ENCODE data around the gene FILIP1L. TPM values are rescaled to one million over a fixed set of nuclear protein-coding genes. Genes with fewer than 3 reads are reported as not detected.

FILIP1L gene
- total RNA-seq, 1 donor from 2014 or later: 28.6 TPM

- no peak for DNase-seq
- ATAC-seq: no peak
- intact Hi-C loops (cut with micrococcal nuclease): no loop called here
These were observed 164.2 kb downstream of the FILIP1L start for GRCh38 chr3:99949956-99950670.

GRCh38 chr3:99948467-99949089 lies 165.7 kb downstream of the FILIP1L start:
- intact Hi-C loops (cut with micrococcal nuclease): no loop called here
- ATAC-seq: no peak
- no peak for DNase-seq

- DNase-seq: no peak
- intact Hi-C loops (cut with micrococcal nuclease): no loop called here
- no peak for ATAC-seq
These were observed 166.9 kb downstream of the FILIP1L start for GRCh38 chr3:99947356-99947755.

DNA sequence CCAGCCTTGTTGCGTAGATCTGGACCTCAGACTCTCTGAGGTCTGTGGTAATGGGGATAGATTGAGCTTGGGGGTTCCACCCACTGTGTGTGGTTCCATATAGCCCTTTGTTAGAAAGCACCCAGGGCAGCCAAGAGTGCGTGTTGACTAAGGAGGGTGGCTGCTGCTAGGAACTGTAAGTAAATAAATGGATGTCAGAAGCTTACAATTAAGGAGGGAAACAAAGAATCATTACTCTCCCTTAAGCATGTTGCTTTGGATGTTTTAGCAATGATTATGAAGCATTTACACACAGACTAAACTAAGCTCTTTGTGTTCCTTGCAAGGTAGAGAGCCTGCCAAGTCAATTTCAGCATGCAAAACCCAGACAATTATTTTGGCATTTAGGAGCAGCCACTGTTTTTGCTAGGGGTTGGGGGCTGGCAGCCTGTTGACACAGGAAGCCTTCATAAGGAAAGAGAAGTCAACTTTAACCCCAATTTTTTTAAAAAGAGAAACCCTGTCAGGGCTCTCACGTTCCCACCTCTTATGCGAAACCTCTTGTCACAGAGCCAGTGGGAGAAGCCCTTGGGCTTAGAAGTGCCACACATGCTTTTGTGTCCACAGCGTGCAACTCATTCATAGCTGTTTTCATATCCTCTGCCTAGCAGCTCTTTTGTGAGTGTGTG lies 168.8 kb downstream of the FILIP1L start:
- peak; percentile 75 for ATAC-seq
- DNase-seq: peak; percentile 27
- intact Hi-C loops (cut with micrococcal nuclease): no loop called here

DNA sequence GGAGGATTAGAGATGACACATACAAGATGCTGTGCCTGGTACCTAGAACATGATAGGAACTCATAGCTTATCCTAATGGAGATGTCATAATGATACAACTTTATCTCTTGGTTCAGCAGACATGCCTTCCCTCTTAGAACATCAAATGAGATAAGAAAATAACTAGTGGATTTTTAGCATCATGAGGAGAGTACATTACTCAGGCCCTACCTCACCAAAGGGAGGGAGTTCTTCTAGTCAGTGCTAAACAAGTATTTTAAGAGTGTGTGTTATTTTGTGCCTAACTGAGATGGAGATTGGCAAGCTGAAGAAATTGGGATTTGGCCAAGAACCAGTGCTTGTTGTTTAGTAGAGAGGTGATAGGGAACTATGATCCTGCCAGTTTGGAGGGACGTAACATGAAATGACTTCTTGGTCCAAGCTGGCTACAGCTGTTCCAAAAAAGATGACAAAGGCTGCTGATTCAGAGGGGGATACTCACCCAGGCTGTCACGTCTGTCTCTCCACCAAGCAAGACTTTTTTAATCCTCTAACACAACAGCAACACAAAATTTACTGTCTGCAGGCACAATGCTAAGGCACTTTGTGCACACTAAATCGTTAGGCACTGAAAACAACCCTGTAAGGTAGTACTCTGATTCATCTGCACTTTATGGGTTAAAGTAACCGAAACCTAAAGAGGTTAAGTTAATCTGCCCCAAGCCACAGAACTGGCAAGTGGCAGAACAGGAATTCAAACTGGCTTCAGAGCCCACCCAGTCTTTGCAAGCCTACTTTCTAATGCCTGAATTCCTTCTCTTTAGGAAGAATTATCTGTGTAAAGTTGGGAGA lies 170.2 kb downstream of the FILIP1L start:
- DNase-seq: no peak
- intact Hi-C loops (cut with micrococcal nuclease): no loop called here
- ATAC-seq: peak; percentile 74

DNA sequence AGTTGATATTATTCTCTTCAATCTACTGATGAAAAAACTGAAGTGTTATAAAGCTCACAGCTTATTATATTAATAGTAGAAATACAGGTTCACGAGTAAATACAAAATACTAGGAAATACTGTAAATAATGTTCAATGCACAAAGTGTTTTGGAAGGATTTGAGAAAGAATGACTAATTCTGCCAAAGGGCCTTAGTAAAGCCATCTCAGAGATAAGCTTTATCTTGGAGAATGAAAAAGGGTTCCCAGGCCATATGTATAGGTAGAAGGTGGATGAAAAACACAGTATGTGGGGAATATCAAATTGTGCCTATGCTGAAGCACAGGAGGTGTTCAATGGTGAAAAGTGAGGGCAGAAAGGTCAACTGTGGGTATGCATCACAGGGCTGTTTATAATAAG lies 173.1 kb downstream of the FILIP1L start:
- intact Hi-C loops (cut with micrococcal nuclease): no loop called here
- ATAC-seq (no peak), DNase-seq (no peak)

DNA sequence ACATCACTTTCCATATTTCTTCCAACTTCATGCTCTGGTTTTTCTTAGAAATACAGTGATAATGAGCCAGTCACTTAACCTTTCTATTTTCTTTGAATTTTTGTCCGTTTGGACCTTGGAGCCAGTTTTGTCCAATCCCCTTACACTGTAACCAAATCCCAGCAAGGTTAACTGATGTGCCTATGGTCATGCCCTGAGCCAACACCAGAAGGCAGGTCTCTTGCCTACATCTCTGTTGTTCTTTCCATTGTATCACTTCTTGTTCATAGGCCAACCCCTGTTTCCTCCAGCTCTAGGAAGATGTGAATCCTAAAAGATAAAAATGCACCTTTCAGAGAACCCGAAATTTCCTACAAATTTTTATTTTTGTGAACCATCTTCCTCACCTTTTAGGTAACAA lies 174.0 kb downstream of the FILIP1L start:
- intact Hi-C loops (cut with micrococcal nuclease): no loop called here
- no peak for DNase-seq
- ATAC-seq: no peak

GRCh38 chr3:99939876-99940275 lies 174.4 kb downstream of the FILIP1L start:
- DNase-seq (no peak), ATAC-seq (no peak)
- intact Hi-C loops (cut with micrococcal nuclease): no loop called here

DNA sequence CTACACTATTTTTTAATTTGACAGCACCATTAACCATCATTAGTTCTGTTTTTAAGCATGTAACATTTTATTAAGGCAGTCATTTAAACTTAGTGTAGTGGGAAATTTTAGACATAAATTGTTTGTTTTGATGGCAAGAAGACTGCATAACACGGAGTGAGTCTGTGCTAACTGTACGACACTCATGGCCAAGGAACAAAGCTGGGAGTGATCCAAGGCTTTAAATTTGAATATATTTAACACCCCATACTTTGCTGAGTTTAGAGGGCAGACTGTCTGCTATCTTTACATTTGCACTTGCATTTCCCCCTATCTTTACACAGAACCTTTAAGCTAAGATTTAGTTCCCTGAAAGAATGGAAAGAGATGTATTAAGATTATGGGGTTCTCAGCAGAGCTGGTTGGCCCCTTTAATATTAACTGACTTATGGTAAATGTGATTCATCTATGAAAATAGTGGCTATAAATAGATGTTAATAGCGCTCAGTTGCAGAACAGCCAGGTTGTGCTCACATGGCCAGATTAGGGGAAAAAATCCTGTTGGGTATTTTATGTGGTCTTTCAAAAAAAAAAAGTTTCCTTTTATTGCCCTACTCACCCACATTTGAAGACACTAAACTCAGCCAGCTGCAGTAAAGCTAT lies 175.9 kb downstream of the FILIP1L start:
- ATAC-seq: no peak
- intact Hi-C loops (cut with micrococcal nuclease): no loop called here

DNA sequence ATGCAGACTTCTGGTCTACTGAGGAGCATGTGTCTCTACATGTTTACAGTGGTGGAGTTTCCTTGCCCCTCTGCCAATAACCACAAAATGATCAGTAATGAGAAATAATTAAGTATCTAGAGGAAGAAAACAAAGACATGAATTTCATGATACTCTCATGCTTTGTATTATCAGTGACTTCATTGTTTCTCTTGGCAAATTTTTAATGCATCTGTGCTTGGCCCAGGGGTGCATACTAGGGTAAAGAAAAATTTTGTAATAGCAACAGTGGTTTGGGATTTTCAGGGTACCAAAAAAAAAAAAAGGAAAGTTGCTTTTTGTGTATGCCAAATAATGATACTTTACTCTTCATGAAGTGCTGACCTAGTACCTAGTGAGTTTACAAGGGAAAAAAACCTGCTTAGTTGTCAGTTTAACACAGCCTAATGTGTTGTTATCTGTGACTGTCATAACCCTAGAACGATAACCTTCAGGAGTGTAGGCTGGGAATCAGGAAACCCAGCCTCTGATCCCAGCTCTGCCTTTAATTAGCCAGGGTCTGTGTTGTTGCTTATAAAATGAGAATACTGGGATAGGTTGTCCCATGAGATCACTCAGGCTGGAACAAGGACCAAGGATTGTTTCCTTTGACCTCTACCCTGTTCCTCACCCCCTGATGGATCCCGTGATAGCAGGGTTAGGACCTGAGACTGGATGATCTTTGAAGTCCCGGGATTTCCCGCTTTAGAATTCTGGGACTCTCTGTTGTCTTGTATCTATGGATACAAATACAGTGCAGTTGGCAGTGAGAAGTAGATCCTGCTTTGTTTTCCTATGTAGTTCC lies 179.1 kb downstream of the FILIP1L start:
- no peak for DNase-seq
- ATAC-seq: peak; percentile 79
- intact Hi-C loops (cut with micrococcal nuclease): no loop called here

More for the DNA sequence above, 175.9 kb downstream of the FILIP1L start:
- DNase-seq: no peak

DNA sequence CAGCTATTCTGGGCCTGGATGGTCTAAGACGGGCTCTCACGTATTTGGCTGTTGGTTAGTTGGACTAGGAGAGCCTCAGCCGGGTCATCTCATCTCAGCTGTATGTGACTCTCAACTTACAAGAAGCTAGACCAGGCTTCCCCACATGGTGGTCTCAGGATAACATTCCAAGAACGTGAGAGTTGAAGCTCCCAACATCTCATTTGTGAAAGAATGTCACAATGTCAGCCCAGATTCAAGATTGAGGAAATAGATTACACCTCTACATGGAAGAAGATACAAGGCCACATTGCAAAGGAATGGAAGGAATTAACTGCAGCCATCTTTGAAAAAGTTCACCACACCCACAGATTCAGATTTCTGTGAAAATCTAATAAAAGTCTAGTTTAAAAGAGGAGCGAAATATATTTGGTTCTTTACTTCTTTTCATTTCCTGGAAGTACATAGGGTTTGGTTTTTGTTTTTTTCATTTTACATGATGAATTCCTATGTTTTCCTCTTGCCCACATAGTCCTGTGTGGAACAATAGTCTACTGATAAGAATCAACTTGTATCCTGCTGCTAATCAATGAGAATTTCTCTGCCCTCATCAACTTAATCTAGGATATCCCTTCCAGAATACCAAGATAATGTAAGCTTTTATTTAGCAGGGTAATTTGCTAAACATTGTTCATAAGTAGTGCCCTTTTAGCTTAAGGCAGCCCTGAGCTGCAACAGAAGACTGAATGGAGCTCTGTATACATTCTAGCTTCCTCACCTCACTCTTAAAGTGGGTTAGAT lies 180.1 kb downstream of the FILIP1L start:
- DNase-seq (no peak), ATAC-seq (no peak)
- intact Hi-C loops (cut with micrococcal nuclease): no loop called here

DNA sequence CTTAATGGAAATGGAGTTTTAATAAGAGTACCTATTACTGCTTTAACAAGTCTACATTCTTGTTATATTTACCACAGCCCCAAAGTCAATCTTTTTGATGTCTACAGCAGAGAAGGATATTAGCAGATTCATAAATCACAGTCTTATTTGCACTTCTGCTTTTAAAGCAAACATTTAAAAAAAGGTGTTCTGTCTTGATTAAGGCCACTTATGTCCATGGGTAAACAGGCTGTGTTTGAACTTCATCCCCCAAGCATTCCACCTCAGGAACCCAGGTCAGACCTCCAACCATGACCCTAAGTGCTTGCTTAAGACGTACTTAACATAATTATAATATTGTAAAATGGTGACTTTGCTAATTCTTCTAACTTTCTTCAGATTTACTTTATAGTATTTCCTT lies 183.2 kb downstream of the FILIP1L start:
- intact Hi-C loops (cut with micrococcal nuclease): no loop called here
- DNase-seq (no peak), ATAC-seq (no peak)

GRCh38 chr3:99929745-99930139 lies 184.6 kb downstream of the FILIP1L start:
- intact Hi-C loops (cut with micrococcal nuclease): no loop called here
- ATAC-seq: peak; percentile 59
- peak; percentile 55 for DNase-seq

DNA sequence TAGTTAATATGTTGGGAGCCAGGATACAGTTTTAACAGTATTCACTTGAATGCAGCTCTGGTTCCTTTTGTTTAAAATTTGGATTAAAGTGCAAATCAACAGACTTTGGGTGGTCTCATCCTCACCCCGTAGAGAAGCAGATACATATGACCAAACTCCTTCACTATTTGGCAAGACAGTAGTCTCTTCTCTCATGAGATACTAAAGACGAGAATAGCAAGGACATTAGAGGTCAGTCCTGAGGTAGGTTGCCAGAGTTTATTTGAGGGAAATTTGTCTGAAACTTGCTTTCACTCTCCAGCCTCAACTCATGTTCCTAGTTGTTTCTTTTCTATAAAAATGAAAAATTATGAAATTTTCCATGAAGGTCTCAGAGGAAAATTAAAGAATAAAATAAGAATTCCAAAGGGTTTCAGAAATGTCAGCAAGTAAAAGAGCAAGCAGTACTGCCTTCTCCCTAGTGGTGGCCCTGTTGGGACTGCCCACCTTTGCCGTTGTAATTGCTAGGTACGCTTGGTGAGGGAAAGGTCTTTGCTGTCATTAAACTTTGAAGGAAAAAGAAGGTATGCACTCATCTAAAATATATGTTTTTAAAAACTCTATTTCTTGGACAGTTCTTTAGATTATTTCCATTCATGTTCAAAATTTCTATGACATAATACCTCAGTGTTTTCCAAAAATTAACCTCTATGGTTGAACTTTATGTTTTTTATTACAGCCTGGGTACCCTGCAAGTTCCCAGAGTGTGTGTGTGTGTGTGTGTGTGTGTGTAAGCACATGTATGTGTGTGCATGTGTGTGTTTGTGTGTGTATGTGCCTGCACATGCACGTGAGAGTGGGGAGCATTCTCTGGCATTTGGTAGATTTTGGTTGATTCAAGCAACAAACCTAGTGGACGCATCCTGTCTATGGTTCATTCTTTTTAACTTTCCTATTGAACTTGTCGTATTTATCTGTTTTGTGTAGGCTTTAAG lies 185.2 kb downstream of the FILIP1L start:
- intact Hi-C loops (cut with micrococcal nuclease): no loop called here
- peak; percentile 61 for ATAC-seq
- DNase-seq: no peak

DNA sequence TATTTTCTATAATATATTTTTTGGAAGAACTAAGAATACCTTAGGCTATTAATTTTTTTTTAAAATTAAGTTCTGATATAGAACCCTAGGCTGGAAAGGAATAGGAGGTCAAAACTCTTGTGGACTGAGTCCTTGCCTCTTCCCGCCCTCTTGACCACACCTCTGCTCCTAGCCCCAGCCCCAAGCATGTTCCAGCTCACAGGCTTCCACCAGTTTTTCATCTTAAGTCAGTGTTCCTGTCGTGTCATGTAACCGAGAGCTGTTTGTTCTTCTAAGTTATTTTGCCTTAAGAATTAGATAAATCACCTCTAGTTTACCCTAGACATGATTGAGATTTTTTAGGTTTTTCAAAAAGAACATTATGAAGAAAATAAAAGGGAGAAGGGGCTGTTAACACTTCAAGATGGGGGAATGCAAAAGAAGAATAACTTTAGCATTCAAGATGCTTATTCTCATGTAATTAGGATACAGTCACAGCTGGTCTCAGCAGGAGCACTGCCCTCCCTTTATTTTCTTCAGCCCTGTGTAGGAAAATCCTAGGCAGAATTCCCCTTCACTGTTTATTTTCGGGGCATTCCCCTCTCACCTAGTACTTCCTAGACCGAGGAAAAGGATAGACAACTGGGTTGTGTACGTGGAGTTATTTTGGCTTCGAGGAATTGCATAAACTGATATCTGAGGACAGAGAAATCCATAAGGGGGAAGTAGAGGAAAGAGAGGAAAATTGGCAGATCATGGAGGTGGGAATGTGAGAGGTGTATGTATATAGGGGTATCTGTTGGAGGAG lies 186.4 kb downstream of the FILIP1L start:
- intact Hi-C loops (cut with micrococcal nuclease): no loop called here
- ATAC-seq: no peak
- no peak for DNase-seq
